Ovary (tissue), 3 donors: ENCODE results near the gene TES.

Source experiments
- EP300 ChIP-seq: sonication (generic); formaldehyde crosslinking; IDR thresholded peaks from one replicate; pipeline ENCODE4 v1.6.1; 2017; ENCODE audit warnings: antibody characterized with exemption
- POLR2A ChIP-seq: fragments of 450-650 bp; IDR thresholded peaks from one replicate; pipeline ENCODE4 v1.6.1; 2017; ENCODE audit warnings: antibody characterized with exemption, mild to moderate bottlenecking, moderate library complexity
- TF ChIP-seq, protein P1 (sequence below), 3 donors: fragments of 450-650 bp in 2 of 3; fragments of 200-600 bp in 1 of 3; IDR thresholded peaks; one replicate each; pipeline versions ENCODE4 v1.5.1 to v1.8.0; 2016 to 2022; ENCODE audit warnings: antibody characterized with exemption in 3 of 3, mild to moderate bottlenecking in 1 of 3
- donor health status: DM: no; HTN: no; CAD: no.

- TF ChIP-seq EP300 (no peak), POLR2A (no peak)
- TF ChIP-seq, protein P1, sequence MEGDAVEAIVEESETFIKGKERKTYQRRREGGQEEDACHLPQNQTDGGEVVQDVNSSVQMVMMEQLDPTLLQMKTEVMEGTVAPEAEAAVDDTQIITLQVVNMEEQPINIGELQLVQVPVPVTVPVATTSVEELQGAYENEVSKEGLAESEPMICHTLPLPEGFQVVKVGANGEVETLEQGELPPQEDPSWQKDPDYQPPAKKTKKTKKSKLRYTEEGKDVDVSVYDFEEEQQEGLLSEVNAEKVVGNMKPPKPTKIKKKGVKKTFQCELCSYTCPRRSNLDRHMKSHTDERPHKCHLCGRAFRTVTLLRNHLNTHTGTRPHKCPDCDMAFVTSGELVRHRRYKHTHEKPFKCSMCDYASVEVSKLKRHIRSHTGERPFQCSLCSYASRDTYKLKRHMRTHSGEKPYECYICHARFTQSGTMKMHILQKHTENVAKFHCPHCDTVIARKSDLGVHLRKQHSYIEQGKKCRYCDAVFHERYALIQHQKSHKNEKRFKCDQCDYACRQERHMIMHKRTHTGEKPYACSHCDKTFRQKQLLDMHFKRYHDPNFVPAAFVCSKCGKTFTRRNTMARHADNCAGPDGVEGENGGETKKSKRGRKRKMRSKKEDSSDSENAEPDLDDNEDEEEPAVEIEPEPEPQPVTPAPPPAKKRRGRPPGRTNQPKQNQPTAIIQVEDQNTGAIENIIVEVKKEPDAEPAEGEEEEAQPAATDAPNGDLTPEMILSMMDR (IDR thresholded peaks at IDR 0.05): no peak
These were observed 22.9 kb upstream of the TES start for GRCh38 chr7:116187400-116187799.
